ENCODE data around the gene APEH.

Gene APEH

DNA sequence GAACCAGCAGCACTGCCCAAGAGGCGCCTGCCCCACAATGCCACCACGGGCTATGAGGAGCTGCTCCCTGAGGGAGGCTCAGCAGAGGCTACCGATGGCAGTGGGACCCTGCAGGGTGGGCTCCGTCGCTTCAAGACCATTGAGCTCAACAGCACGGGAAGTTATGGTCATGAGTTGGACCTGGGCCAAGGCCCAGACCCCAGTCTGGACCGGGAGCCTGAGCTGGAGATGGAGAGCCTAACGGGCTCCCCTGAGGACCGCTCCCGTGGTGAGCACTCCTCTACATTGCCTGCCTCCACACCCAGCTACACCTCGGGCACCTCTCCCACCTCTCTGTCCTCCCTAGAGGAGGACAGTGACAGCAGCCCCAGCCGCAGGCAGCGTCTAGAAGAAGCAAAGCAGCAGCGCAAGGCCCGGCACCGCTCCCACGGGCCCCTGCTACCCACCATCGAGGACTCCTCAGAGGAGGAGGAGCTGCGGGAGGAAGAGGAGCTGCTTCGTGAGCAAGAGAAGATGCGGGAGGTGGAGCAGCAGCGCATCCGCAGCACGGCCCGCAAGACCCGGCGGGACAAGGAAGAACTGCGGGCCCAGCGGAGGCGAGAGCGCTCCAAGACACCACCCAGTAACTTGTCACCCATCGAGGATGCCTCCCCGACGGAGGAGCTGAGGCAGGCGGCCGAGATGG, 21.8 kb upstream of the APEH start:
- no peak for DNase-seq

DNA sequence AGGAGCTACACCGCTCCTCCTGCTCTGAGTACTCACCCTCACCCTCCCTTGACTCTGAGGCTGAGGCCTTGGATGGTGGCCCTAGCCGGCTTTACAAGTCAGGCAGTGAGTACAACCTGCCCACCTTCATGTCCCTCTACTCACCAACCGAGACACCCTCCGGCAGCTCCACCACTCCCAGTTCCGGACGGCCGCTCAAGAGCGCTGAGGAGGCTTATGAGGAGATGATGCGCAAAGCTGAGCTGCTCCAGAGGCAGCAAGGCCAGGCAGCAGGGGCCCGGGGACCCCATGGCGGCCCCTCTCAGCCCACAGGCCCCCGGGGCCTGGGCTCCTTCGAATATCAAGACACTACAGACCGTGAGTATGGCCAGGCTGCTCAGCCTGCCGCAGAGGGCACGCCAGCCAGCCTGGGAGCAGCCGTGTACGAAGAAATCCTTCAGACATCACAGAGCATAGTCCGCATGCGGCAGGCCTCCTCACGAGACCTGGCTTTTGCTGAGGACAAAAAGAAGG, 21.2 kb upstream of the APEH start:
- DNase-seq: no peak

DNA sequence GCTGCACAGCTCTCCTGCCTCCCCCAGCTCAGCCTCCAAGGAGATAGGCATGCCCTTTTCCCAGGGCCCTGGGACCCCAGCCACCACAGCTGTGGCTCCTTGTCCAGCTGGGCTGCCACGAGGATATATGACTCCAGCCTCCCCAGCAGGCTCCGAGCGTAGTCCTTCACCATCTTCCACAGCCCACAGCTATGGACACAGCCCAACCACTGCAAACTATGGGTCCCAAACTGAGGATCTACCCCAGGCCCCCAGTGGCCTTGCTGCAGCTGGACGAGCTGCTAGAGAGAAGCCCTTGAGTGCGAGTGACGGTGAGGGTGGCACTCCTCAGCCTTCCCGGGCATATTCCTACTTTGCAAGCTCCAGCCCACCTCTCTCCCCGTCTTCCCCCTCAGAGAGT, 20.5 kb upstream of the APEH start:
- no peak for DNase-seq

DNA sequence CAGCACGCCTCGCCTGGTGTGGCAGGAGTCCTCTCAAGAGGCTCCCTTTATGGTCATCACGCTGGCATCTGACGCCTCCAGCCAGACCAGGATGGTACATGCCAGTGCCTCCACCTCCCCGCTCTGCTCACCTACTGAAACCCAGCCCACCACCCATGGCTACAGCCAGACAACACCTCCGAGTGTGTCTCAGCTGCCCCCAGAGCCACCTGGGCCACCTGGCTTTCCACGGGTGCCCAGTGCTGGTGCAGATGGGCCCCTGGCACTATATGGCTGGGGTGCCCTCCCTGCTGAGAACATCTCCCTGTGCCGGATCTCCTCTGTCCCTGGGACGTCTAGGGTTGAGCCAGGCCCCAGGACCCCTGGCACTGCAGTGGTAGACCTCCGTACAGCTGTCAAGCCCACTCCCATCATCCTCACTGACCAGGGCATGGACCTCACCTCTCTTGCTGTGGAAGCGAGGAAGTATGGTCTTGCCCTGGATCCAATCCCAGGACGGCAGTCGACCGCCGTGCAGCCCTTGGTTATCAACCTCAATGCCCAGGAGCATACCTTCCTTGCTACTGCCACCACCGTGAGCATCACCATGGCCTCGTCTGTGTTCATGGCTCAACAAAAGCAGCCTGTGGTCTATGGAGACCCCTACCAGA, 19.9 kb upstream of the APEH start:
- DNase-seq: no peak

DNA sequence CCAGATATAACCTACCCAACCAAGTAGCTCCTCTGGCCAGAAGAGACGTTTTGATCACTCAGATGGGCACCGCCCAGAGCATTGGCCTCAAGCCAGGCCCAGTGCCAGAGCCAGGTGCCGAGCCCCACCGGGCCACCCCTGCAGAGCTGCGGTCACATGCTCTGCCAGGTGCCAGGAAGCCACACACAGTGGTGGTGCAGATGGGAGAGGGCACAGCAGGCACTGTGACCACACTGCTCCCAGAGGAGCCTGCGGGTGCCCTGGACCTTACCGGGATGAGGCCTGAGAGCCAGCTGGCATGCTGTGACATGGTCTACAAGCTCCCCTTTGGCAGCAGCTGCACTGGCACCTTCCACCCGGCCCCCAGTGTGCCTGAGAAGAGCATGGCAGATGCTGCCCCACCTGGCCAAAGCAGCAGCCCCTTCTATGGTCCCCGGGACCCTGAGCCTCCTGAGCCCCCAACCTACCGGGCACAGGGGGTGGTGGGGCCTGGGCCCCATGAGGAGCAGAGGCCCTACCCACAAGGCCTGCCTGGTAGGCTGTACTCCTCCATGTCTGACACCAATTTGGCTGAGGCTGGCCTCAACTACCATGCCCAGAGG, 19.1 kb upstream of the APEH start:
- no peak for DNase-seq

DNA sequence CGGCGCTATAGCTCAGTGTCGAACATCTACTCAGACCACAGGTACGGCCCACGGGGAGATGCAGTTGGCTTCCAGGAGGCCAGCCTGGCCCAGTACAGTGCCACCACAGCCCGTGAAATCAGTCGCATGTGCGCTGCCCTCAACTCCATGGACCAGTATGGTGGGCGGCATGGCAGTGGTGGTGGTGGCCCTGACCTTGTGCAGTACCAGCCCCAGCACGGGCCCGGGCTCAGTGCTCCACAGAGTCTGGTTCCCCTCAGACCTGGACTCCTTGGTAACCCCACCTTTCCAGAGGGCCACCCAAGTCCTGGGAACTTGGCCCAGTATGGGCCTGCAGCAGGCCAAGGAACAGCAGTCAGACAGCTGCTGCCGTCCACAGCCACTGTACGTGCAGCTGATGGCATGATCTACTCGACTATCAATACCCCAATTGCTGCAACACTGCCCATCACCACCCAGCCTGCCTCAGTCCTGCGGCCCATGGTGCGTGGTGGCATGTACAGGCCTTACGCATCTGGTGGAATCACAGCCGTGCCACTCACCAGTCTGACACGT, 18.3 kb upstream of the APEH start:
- DNase-seq: no peak

DNA sequence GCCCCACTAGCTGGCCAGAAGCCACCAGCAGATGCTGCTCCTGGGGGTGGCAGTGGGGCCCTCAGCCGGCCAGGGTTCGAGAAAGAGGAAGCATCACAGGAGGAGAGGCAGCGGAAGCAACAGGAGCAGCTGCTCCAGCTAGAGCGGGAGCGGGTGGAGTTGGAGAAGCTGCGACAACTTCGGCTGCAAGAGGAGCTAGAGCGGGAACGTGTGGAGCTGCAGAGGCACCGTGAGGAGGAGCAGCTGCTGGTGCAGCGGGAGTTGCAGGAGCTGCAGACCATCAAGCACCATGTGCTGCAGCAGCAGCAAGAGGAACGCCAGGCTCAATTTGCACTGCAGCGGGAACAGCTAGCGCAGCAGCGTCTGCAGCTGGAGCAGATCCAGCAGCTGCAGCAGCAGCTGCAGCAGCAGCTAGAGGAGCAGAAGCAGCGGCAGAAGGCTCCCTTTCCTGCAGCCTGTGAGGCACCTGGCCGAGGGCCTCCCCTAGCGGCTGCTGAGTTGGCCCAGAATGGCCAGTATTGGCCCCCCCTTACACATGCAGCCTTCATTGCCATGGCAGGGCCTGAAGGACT, 17.5 kb upstream of the APEH start:
- no peak for DNase-seq

DNA sequence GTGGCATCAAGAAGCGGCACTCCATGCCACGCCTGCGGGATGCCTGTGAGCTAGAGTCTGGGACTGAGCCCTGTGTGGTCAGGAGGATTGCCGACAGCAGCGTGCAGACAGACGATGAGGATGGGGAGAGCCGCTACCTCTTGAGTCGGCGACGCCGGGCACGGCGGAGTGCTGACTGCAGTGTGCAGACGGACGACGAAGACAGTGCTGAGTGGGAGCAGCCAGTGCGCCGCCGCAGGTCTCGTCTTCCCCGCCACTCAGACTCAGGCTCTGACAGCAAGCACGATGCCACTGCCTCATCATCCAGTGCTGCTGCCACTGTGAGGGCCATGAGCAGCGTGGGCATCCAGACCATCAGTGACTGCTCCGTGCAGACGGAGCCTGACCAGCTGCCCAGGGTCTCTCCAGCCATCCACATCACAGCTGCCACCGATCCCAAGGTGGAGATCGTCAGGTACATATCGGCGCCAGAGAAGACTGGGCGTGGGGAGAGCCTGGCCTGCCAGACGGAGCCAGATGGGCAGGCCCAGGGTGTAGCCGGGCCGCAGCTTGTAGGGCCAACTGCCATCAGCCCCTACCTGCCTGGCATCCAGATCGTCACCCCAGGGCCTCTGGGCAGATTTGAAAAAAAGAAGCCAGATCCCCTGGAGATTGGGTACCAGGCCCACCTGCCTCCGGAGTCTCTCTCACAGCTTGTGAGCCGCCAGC, 16.8 kb upstream of the APEH start:
- no peak for DNase-seq

DNA sequence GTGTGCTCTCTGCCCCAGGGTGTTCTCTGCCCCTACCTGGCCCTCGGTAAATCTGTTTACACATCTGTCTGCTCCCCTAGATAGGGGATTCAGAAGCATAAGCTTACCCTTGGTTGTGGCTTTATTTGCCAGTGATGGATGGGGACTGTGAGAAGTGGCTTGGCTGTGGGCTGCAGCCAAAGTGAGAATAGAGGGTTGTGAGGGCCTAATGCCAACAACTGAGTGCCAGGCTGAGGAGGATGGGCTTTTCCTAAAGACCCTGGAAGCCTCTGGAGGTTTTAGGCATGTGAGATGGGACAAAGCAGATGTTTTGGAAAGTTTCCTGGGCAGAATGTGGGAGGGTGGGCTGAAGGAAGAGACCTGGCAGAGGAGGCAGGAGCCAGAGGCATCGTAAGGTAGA, 15.4 kb upstream of the APEH start:
- no peak for DNase-seq

DNA sequence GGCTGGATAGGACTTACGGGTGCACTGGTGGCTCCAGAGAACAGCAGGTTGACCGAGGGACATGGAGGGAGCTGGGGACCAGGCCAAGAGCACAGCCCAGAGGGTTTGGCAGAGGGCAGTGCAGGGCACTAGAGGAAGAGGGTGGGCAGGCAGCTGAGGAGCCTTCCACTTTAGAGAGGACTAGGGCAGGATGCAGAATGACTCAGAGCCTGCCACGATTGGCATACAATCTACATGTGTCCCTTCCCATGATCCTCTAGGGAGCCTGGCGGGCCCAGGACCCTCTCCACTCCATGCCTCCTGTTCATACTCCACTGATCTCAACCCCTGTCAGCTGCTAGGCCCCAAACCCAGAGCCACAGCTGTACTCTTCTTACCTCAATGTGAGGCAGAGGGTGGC, 14.4 kb upstream of the APEH start:
- no peak for DNase-seq

DNA sequence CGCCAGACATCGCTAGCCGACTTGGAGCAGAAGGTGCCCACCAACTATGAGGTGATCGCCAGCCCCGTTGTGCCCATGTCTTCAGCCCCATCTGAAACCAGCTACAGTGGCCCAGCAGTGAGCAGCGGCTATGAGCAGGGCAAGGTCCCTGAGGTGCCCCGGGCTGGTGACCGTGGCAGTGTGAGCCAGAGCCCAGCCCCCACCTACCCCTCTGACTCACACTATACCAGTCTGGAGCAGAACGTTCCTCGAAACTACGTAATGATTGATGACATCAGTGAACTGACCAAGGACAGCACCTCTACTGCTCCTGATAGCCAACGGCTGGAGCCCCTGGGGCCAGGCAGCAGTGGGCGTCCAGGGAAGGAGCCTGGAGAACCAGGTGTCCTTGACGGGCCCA, 12.9 kb upstream of the APEH start:
- no peak for DNase-seq

DNA sequence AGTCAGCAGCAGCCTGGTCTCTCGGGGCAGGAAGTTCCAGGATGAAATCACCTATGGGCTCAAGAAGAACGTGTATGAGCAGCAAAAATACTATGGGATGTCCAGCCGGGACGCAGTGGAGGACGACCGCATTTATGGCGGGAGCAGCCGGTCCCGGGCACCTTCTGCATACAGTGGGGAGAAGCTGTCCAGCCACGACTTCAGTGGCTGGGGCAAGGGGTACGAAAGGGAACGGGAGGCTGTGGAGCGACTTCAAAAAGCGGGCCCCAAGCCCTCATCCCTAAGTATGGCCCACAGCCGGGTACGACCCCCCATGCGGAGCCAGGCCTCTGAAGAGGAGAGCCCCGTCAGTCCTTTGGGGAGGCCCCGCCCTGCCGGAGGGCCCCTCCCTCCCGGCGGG, 12.1 kb upstream of the APEH start:
- no peak for DNase-seq

DNA sequence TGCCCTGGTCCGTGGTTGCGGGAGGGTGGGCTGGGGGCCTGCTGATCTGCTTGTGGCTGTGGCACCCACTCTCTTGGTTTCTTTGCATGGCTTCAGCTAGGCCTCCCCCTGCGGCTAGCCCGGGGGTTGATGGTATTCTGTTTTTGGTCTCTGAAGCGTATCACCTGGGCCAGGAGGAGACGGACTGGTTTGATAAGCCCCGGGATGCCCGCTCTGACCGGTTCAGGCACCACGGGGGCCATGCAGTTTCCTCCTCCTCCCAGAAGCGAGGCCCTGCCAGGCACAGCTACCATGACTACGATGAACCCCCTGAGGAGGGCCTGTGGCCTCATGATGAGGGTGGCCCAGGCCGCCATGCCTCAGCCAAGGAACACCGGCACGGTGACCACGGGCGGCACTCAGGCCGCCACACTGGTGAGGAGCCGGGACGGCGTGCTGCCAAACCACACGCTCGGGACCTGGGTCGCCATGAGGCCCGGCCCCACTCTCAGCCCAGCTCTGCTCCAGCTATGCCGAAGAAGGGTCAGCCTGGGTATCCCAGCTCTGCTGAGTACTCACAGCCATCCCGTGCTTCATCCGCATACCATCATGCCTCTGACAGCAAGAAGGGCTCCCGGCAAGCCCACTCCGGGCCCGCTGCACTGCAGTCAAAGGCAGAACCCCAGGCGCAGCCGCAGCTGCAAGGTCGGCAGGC, 11.3 kb upstream of the APEH start:
- DNase-seq: no peak

DNA sequence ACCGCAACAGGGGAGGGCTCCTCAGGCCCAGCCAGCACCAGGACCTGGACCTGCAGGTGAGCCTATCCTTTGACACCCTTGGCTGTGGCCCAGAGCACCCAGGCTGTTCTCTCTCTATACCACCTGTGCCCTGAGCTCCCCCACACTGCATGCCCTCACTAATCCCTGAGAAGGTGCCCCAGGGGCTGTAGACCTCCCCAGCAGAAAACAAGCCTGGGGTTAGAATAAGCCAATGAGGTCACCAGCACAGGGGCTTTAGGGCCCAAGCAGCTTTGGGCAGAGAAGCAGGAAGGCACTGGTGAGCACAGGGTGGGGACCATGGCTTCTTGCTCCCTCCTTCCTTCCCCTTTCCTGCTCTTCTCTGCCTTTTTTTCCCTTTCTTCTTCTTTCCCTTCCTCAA, 10.3 kb upstream of the APEH start:
- DNase-seq: no peak

DNA sequence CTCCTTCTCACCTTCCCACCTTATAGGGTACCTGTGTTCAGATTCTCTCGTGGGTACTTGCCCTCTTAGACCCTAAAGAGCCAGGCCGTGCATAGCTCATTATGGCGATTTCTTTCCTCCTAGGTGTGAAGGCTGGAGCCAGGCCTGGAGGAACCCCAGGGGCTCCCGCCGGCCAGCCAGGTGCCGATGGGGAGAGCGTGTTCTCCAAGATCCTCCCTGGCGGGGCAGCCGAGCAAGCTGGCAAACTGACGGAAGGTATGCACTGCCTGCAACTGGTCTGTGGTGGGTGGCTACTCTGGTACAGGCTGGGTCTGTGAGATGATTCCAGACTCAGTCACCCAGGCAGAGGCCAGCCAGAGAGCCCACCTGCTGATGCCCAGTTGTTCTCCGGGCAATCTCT, 9.9 kb upstream of the APEH start:
- DNase-seq: no peak

DNA sequence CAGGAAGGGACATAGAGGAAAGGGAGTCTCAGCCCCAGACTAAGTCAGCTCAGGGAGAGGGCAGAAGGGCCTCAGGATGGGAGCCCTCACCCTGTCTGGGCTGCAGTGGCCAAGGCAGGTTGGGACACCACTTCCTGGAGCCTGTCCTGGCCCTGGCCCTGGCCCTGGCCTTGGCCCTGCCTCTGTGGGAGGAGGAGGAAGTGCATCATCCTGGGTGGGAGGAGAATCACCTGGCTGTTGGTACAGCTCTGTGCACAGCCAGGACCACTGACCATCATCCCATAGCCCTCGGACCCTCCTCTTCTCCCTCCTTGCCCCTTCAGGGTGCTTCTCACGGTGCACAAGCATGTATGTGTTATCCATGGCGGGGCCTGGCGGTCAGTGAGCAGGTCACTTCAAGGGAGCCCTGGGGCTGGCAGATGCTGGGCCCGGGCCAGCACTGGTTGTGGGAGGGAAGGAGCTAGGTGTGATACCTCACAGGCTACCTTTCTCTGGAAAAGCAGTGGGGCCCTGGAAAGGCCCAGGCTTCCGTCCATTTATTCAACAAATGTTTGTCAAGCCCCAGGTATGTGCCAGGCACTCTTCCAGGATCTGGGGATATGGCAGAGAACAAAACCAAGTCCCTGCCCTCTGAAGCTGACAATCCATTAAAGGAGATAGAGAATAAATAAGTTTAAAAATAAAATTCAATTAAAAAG, 8.2 kb upstream of the APEH start:
- DNase-seq: no peak

DNA sequence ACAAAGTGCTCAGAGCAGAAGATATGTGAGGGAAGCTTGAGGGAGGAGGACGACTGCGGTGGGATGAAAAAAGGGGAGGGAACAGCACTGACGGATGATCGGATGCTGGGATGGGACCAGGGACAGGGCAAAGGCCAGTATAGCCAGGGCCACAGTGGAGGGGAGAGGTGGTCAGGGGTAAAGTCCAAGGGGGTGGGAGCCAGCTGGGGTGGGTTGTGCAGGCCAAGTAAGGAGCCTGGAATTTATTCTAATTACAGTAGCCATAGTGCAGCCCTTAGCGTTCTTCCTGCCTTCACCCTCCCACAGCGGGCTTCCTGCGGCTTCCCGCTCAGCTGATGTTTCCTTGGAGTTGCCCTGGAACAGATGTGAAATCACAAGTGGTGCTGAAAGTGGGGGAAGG, 7.6 kb upstream of the APEH start:
- no peak for DNase-seq

DNA sequence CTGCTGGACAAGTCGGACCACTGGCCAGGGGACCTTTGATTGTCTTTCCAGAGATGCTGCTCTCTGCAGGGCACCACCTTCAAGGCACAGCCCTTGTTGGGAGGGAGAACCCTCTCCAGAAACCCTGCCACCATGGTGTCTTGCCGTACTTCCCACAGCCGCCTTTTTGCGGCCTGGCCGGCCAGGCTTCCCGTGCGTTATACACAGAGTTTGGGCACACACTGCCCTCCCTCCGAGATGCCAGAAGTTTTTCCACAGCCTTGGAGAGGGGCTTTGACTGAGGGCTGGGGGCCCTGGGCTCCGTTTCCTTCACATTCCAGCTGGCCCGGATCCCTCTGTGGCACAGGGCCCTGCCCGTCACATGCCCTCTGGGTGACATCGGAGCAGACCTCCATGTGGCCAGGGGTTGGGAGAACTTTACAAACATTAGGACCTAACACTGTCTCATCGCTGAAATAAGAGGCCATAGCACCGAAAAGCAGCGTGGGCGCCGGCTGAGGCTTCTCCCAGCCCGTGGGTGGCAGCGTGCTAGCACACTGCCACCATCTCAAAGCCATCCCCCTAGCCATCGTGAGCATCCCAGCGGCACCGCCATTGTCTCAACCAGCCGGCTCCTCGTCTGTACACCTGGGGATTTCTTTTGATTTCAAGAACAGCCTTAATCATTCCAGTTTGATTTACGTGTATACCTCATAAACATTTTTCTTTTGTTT, 6.3 kb upstream of the APEH start:
- no peak for DNase-seq

DNA sequence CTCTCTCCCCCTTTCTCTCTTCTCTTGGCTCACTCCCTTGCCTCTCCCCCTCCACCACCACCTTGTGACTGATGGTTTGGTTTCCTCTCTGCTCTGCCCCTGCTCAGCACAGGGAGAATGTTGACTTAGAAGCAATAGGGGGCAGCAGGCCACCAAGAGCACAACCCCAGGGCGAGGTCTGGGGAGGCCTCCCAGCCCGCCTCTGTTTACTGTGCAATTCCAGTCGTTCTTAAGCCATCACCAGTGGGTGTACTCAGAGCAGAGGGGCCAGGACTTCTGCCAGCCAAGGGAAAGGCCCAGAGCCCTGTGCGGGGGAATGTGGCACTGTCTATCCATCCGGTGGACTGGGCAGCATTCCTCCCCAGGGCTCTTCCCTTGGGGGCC, 5.7 kb upstream of the APEH start:
- DNase-seq: no peak

DNA sequence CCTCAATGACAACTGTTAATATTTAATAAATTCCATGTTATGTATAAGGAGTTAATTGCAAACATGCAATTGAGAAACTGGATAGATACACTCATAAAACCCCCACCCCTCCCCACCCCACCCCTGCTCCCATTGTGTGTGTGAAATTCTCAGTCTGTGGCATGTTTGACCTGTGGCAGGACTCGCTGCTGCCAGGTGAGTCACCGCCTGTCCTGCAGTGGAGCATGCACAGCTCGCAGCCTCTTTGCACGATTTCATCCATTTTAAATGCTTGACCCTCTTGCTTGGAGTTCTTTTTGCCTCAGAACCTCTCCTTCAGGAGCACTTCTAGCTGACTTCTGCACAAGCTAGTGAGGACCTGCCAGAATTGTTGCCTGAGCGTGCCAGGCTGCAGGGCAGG, 5.3 kb upstream of the APEH start:
- no peak for DNase-seq

DNA sequence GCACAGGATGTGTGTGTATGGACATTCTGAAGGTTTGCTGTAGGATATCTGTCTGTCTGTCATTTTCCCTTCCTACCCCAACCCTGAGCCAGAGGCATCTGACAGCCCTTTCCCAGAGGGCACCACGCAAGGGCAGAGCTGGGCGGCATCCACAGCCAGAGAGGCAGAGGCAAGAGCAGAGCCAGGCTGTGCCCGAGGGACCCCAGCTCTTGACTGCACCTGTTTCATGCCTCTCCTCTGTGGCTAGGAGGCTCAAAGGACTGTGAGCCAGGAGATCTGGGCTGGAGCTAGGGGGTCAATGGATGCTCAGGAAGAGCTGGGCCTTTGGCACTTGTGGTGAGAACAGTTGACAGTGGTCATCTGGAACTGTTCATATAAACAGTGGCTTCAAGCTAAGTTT, 4.8 kb upstream of the APEH start:
- no peak for DNase-seq

Data from NCI-H1092 treated with DMSO at 0.1 percent for 48 hours (cell line).